Measurements from ENCODE around the gene ALDH1A2.
"Not testable (repeated sequence)": the region's sequence is repeated elsewhere in the genome, so short reads cannot be mapped to it uniquely, and the experiment has no call there.

The ALDH1A2 gene

GRCh38 chr15:58053315-58054153, 12.0 kb downstream of the ALDH1A2 start:
- no peak for DNase-seq (ENCODE audit: low read depth)
- no peak overlapping the region for H3K4me3 ChIP-seq (ENCODE audit: control insufficient read depth, low read depth, low read length)
- no peak for TF ChIP-seq CTCF (IDR thresholded peaks at IDR 0.05; ENCODE audit: control insufficient read depth, insufficient read depth, low read depth, low read length, missing control alignments)

GRCh38 chr15:58052334-58052733, 13.2 kb downstream of the ALDH1A2 start:
- H3K4me3 ChIP-seq (ENCODE audit: control insufficient read depth, low read depth, low read length): no peak overlapping the region
- no peak for TF ChIP-seq CTCF (IDR thresholded peaks at IDR 0.05; ENCODE audit: control insufficient read depth, insufficient read depth, low read depth, low read length, missing control alignments)
- DNase-seq (ENCODE audit: low read depth): no peak

- no peak for DNase-seq (ENCODE audit: low read depth)
- no peak overlapping the region for H3K4me3 ChIP-seq (ENCODE audit: control insufficient read depth, low read depth, low read length)
- no peak for TF ChIP-seq CTCF (IDR thresholded peaks at IDR 0.05; ENCODE audit: control insufficient read depth, insufficient read depth, low read depth, low read length, missing control alignments)
These were observed 15.8 kb downstream of the ALDH1A2 start for GRCh38 chr15:58049520-58050227.

- no peak for TF ChIP-seq CTCF (IDR thresholded peaks at IDR 0.05; ENCODE audit: control insufficient read depth, insufficient read depth, low read depth, low read length, missing control alignments)
- H3K4me3 ChIP-seq (ENCODE audit: control insufficient read depth, low read depth, low read length): no peak overlapping the region
- no peak for DNase-seq (ENCODE audit: low read depth)
These were observed 17.2 kb downstream of the ALDH1A2 start for GRCh38 chr15:58048261-58048660.

GRCh38 chr15:58047149-58047548, 18.4 kb downstream of the ALDH1A2 start:
- TF ChIP-seq CTCF (IDR thresholded peaks at IDR 0.05; ENCODE audit: control insufficient read depth, insufficient read depth, low read depth, low read length, missing control alignments): no peak
- H3K4me3 ChIP-seq (ENCODE audit: control insufficient read depth, low read depth, low read length): no peak overlapping the region
- DNase-seq (ENCODE audit: low read depth): no peak

GRCh38 chr15:58046467-58046866, 19.0 kb downstream of the ALDH1A2 start:
- TF ChIP-seq CTCF (IDR thresholded peaks at IDR 0.05; ENCODE audit: control insufficient read depth, insufficient read depth, low read depth, low read length, missing control alignments): no peak
- no peak for DNase-seq (ENCODE audit: low read depth)
- H3K4me3 ChIP-seq (ENCODE audit: control insufficient read depth, low read depth, low read length): no peak overlapping the region

- H3K4me3 ChIP-seq (ENCODE audit: control insufficient read depth, low read depth, low read length); DNase-seq (ENCODE audit: low read depth): not testable (repeated sequence)
These were observed 20.1 kb downstream of the ALDH1A2 start for GRCh38 chr15:58045376-58045775.
